ENCODE results near the gene NNMT.
A peak's percentile ranks its signal among the peaks of the same experiment; 100 is the strongest.
"Not testable (repeated sequence)": the region's sequence is repeated elsewhere in the genome, so short reads cannot be mapped to it uniquely, and the experiment has no call there.

Gene NNMT

GRCh38 chr11:114316980-114317786 lies 21.0 kb downstream of the NNMT start:
- no peak for DNase-seq (ENCODE audit: low read depth)
- Histone ChIP-seq H3K4me3 (ENCODE audit: low read length) (no peak overlapping the region), H3K9ac (ENCODE audit: low read length) (peak overlapping the region; percentile 83), H3K4me1 (ENCODE audit: control insufficient read depth, insufficient read depth, low read length) (peaks cover 91% of the 10 kb centered on the region), H3K36me3 (ENCODE audit: control insufficient read depth, insufficient read depth, low read length, severe bottlenecking) (peaks cover 47% of the 10 kb centered on the region), H3K27me3 (replicated peaks; ENCODE audit: control insufficient read depth, insufficient read depth, low read length) (no peaks in the 10 kb centered on the region), H3K9me3 (ENCODE audit: control insufficient read depth, low read length) (no peaks in the 10 kb centered on the region)

- H3K9me3 ChIP-seq (ENCODE audit: control insufficient read depth, low read length): no peaks in the 10 kb centered on the region
- H3K4me1 ChIP-seq (ENCODE audit: control insufficient read depth, insufficient read depth, low read length): peaks cover 91% of the 10 kb centered on the region
- H3K36me3 ChIP-seq (ENCODE audit: control insufficient read depth, insufficient read depth, low read length, severe bottlenecking): peaks cover 41% of the 10 kb centered on the region
- no peak overlapping the region for H3K4me3 ChIP-seq (ENCODE audit: low read length)
- DNase-seq (ENCODE audit: low read depth): peak; percentile 69
- no peaks in the 10 kb centered on the region for H3K27me3 ChIP-seq (replicated peaks; ENCODE audit: control insufficient read depth, insufficient read depth, low read length)
- H3K9ac ChIP-seq (ENCODE audit: low read length): peak overlapping the region; percentile 83
These were observed 21.6 kb downstream of the NNMT start for GRCh38 chr11:114317787-114318137.

- no peaks in the 10 kb centered on the region for H3K9me3 ChIP-seq (ENCODE audit: control insufficient read depth, low read length)
- DNase-seq (ENCODE audit: low read depth): no peak
- peak overlapping the region; percentile 83 for H3K9ac ChIP-seq (ENCODE audit: low read length)
- peaks cover 35% of the 10 kb centered on the region for H3K36me3 ChIP-seq (ENCODE audit: control insufficient read depth, insufficient read depth, low read length, severe bottlenecking)
- H3K4me1 ChIP-seq (ENCODE audit: control insufficient read depth, insufficient read depth, low read length): peaks cover 92% of the 10 kb centered on the region
- no peak overlapping the region for H3K4me3 ChIP-seq (ENCODE audit: low read length)
- H3K27me3 ChIP-seq (replicated peaks; ENCODE audit: control insufficient read depth, insufficient read depth, low read length): no peaks in the 10 kb centered on the region
These were observed 22.2 kb downstream of the NNMT start for GRCh38 chr11:114318361-114318760.

- Histone ChIP-seq H3K9ac (ENCODE audit: low read length) (peak overlapping the region; percentile 71), H3K36me3 (ENCODE audit: control insufficient read depth, insufficient read depth, low read length, severe bottlenecking) (peaks cover 20% of the 10 kb centered on the region), H3K4me1 (ENCODE audit: control insufficient read depth, insufficient read depth, low read length) (peaks cover 79% of the 10 kb centered on the region)
These were observed 23.6 kb downstream of the NNMT start for GRCh38 chr11:114319716-114320328.

GRCh38 chr11:114321621-114322257 lies 25.5 kb downstream of the NNMT start:
- no peaks in the 10 kb centered on the region for H3K27me3 ChIP-seq (replicated peaks; ENCODE audit: control insufficient read depth, insufficient read depth, low read length)
- no peaks in the 10 kb centered on the region for H3K9me3 ChIP-seq (ENCODE audit: control insufficient read depth, low read length)
- H3K9ac ChIP-seq (ENCODE audit: low read length): peak overlapping the region; percentile 71
- DNase-seq (ENCODE audit: low read depth): peak; percentile 81
- peaks cover 60% of the 10 kb centered on the region for H3K4me1 ChIP-seq (ENCODE audit: control insufficient read depth, insufficient read depth, low read length)
- H3K4me3 ChIP-seq (ENCODE audit: low read length): peak overlapping the region; percentile 26
- peaks cover 1% of the 10 kb centered on the region for H3K36me3 ChIP-seq (ENCODE audit: control insufficient read depth, insufficient read depth, low read length, severe bottlenecking)

More at GRCh38 chr11:114319716-114320328, 23.6 kb downstream of the NNMT start:
- no peak for DNase-seq (ENCODE audit: low read depth)
- no peaks in the 10 kb centered on the region for H3K27me3 ChIP-seq (replicated peaks; ENCODE audit: control insufficient read depth, insufficient read depth, low read length)
- no peaks in the 10 kb centered on the region for H3K9me3 ChIP-seq (ENCODE audit: control insufficient read depth, low read length)
- H3K4me3 ChIP-seq (ENCODE audit: low read length): no peak overlapping the region

- H3K4me1 ChIP-seq (ENCODE audit: control insufficient read depth, insufficient read depth, low read length): peaks cover 48% of the 10 kb centered on the region
- no peaks in the 10 kb centered on the region for H3K9me3 ChIP-seq (ENCODE audit: control insufficient read depth, low read length)
- H3K36me3 ChIP-seq (ENCODE audit: control insufficient read depth, insufficient read depth, low read length, severe bottlenecking): no peaks in the 10 kb centered on the region
- H3K9ac ChIP-seq (ENCODE audit: low read length): no peak overlapping the region
- no peaks in the 10 kb centered on the region for H3K27me3 ChIP-seq (replicated peaks; ENCODE audit: control insufficient read depth, insufficient read depth, low read length)
- DNase-seq (ENCODE audit: low read depth): no peak
- H3K4me3 ChIP-seq (ENCODE audit: low read length): no peak overlapping the region
These were observed 26.7 kb downstream of the NNMT start for GRCh38 chr11:114322934-114323333.

- H3K36me3 ChIP-seq (ENCODE audit: control insufficient read depth, insufficient read depth, low read length, severe bottlenecking): no peaks in the 10 kb centered on the region
- H3K9ac ChIP-seq (ENCODE audit: low read length): no peak overlapping the region
- H3K27me3 ChIP-seq (replicated peaks; ENCODE audit: control insufficient read depth, insufficient read depth, low read length): no peaks in the 10 kb centered on the region
- H3K4me3 ChIP-seq (ENCODE audit: low read length): no peak overlapping the region
- peaks cover 12% of the 10 kb centered on the region for H3K9me3 ChIP-seq (ENCODE audit: control insufficient read depth, low read length)
- peaks cover 18% of the 10 kb centered on the region for H3K4me1 ChIP-seq (ENCODE audit: control insufficient read depth, insufficient read depth, low read length)
- no peak for DNase-seq (ENCODE audit: low read depth)
These were observed 30.0 kb downstream of the NNMT start for GRCh38 chr11:114326151-114326550.

- Histone ChIP-seq H3K27me3 (replicated peaks; ENCODE audit: control insufficient read depth, insufficient read depth, low read length) (no peaks in the 10 kb centered on the region), H3K9ac (ENCODE audit: low read length) (no peak overlapping the region), H3K4me3 (ENCODE audit: low read length) (no peak overlapping the region), H3K9me3 (ENCODE audit: control insufficient read depth, low read length) (peaks cover 12% of the 10 kb centered on the region), H3K36me3 (ENCODE audit: control insufficient read depth, insufficient read depth, low read length, severe bottlenecking) (no peaks in the 10 kb centered on the region), H3K4me1 (ENCODE audit: control insufficient read depth, insufficient read depth, low read length) (peaks cover 12% of the 10 kb centered on the region)
- no peak for DNase-seq (ENCODE audit: low read depth)
These were observed 30.6 kb downstream of the NNMT start for GRCh38 chr11:114326776-114327175.

- Histone ChIP-seq H3K4me1 (ENCODE audit: control insufficient read depth, insufficient read depth, low read length) (no peaks in the 10 kb centered on the region), H3K4me3 (ENCODE audit: low read length) (no peak overlapping the region), H3K27me3 (replicated peaks; ENCODE audit: control insufficient read depth, insufficient read depth, low read length) (no peaks in the 10 kb centered on the region), H3K9me3 (ENCODE audit: control insufficient read depth, low read length) (peaks cover 12% of the 10 kb centered on the region), H3K36me3 (ENCODE audit: control insufficient read depth, insufficient read depth, low read length, severe bottlenecking) (no peaks in the 10 kb centered on the region), H3K9ac (ENCODE audit: low read length) (no peak overlapping the region)
- DNase-seq (ENCODE audit: low read depth): no peak
These were observed 34.2 kb downstream of the NNMT start for GRCh38 chr11:114330373-114330772.

GRCh38 chr11:114340311-114341131 lies 44.3 kb downstream of the NNMT start:
- peak overlapping the region; percentile 80 for H3K9ac ChIP-seq (ENCODE audit: low read length)
- H3K9me3 ChIP-seq (ENCODE audit: control insufficient read depth, low read length): no peaks in the 10 kb centered on the region
- H3K36me3 ChIP-seq (ENCODE audit: control insufficient read depth, insufficient read depth, low read length, severe bottlenecking): no peaks in the 10 kb centered on the region
- no peaks in the 10 kb centered on the region for H3K27me3 ChIP-seq (replicated peaks; ENCODE audit: control insufficient read depth, insufficient read depth, low read length)
- H3K4me3 ChIP-seq (ENCODE audit: low read length): peak overlapping the region; percentile 79
- peak; percentile 90 for DNase-seq (ENCODE audit: low read depth)
- H3K4me1 ChIP-seq (ENCODE audit: control insufficient read depth, insufficient read depth, low read length): peaks cover 6% of the 10 kb centered on the region

- H3K9ac ChIP-seq (ENCODE audit: low read length); H3K27me3 ChIP-seq (replicated peaks; ENCODE audit: control insufficient read depth, insufficient read depth, low read length); DNase-seq (ENCODE audit: low read depth); H3K4me3 ChIP-seq (ENCODE audit: low read length); H3K9me3 ChIP-seq (ENCODE audit: control insufficient read depth, low read length); H3K36me3 ChIP-seq (ENCODE audit: control insufficient read depth, insufficient read depth, low read length, severe bottlenecking): not testable (repeated sequence)
- peaks cover 15% of the 10 kb centered on the region for H3K4me1 ChIP-seq (ENCODE audit: control insufficient read depth, insufficient read depth, low read length)
These were observed 45.5 kb downstream of the NNMT start for GRCh38 chr11:114341667-114342066.

Measured in adipocyte (in vitro differentiated cells).